Suprapubic skin (tissue), 3 donors: ENCODE results near the gene UGT2A1.

Source experiments
- CTCF ChIP-seq, 2 donors: fragments of 200-600 bp in 1 of 2; fragments of 450-650 bp in 1 of 2; sonication (generic) in 1 of 2; IDR thresholded peaks; one replicate each; pipeline ENCODE4 v1.5.1; 2016 to 2019; ENCODE audit warnings: antibody characterized with exemption in 2 of 2, mild to moderate bottlenecking in 1 of 2, moderate library complexity in 1 of 2
- EP300 ChIP-seq: sonication (generic); formaldehyde crosslinking; IDR thresholded peaks from one replicate; pipeline ENCODE4 v1.6.1; 2017; ENCODE audit warnings: antibody characterized with exemption
- POLR2A ChIP-seq, 2 donors: fragments of 450-650 bp; IDR thresholded peaks; one replicate each; pipeline ENCODE4 v1.6.1; 2017; ENCODE audit warnings: antibody characterized with exemption in 2 of 2, mild to moderate bottlenecking in 2 of 2, moderate library complexity in 2 of 2

- TF ChIP-seq CTCF (IDR thresholded peaks at IDR 0.05) (no peak), POLR2A (IDR thresholded peaks at IDR 0.05) (no peak), EP300 (no peak)
Measured at GRCh38 chr4:69589884-69590283, 63.2 kb downstream of the UGT2A1 start.
